HepG2 (cell line): ENCODE results near the gene RTL5.

Experiments used
- RNF2 ChIP-seq: fragments of 450-650 bp; conservative IDR thresholded peaks from 2 replicates; pipeline ENCODE4 v1.6.1; 2016; ENCODE audit warnings: low read depth
- RORA ChIP-seq: sonication (generic); formaldehyde crosslinking; IDR thresholded peaks from 2 replicates; pipeline ENCODE4 v1.5.0; 2020; ENCODE audit warnings: mild to moderate bottlenecking, missing genetic modification reagents, moderate library complexity
- ZNF205 ChIP-seq: IDR thresholded peaks from 2 replicates; pipeline ENCODE4 v1.6.1; 2018; ENCODE audit warnings: missing biosample characterization, missing genetic modification reagents
- ZNF501 ChIP-seq: sonication (generic); formaldehyde crosslinking; IDR thresholded peaks from 2 replicates; pipeline ENCODE4 v1.5.1; 2020; ENCODE audit warnings: mild to moderate bottlenecking, moderate library complexity, missing genetic modification reagents

- no peak for TF ChIP-seq ZNF501 (CRISPR knock-in tag)
- TF ChIP-seq RNF2, result no peak
- TF ChIP-seq RORA (CRISPR knock-in tag), result no peak
- no peak for TF ChIP-seq ZNF205 (CRISPR knock-in tag)
Measured at GRCh38 chrX:72128881-72129280, 2.8 kb downstream of the RTL5 start.
